H1 (cell line): ENCODE results near the gene SRPRA.

Experiments used
- CTCF ChIP-seq, 3 experiments: IDR thresholded peaks; 1 replicate in 2 of 3; 2 replicates in 1 of 3; pipeline versions ENCODE4 v1.5.1 to v1.6.1; 2011; ENCODE audit warnings: low read length in 3 of 3, mild to moderate bottlenecking in 3 of 3, inconsistent platforms in 2 of 3, low read depth in 1 of 3, moderate library complexity in 1 of 3; ENCODE audit not compliant: insufficient read depth in 1 of 3; ENCODE audit errors: control extremely low read depth in 1 of 3
- POLR2A ChIP-seq, 2 experiments: IDR thresholded peaks; 1 replicate in 1 of 2; 2 replicates in 1 of 2; pipeline ENCODE4 v1.6.1; 2011; ENCODE audit warnings: low read depth in 2 of 2, low read length in 2 of 2, mild to moderate bottlenecking in 2 of 2; ENCODE audit errors: control extremely low read depth in 1 of 2
- POLR2AphosphoS5 ChIP-seq: IDR thresholded peaks from 2 replicates; pipeline ENCODE4 v1.6.1; 2011; ENCODE audit warnings: low read depth, low read length

DNA sequence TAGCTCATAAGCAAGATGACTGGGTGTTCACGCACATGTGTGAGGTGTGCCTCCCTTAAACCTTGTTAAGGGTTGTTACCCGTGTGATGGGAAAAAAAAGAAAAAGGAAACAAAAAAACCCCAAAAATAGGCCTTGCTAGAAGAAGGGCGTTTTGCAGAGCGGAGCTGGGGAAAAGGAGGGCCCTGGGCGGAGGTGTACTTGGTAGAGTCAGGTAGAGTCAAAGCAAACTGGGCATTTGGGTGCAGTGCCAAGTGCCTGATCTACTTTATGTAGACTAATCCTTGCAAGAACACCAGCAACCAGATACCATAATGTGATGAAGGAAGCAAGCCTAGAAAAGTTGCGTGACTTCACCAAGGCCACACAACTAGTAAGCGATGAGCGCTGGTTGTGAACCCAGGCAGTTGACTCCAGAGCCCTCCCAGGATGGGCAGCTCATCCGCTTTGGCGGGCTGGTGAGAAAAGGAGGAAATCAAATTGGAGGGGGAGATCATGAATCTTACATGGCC lies 13.0 kb upstream of the SRPRA start:
- no peak for TF ChIP-seq CTCF (IDR thresholded peaks at IDR 0.05; ENCODE audit: control extremely low read depth in 1 of 3, insufficient read depth in 1 of 3, low read depth in 1 of 3, low read length in 3 of 3)
- no peak for TF ChIP-seq POLR2AphosphoS5
- TF ChIP-seq POLR2A (IDR thresholded peaks at IDR 0.05; ENCODE audit: control extremely low read depth in 1 of 2, low read depth in 2 of 2, low read length in 2 of 2), result no peak
